G401.6 (cell line): ENCODE measurements around the gene MTA1.

Source experiments
- FAIRE-seq: peaks from 2 replicates; lab custom pipeline; 2012; peaks lifted over from hg19 to GRCh38; lab: Jason Lieb, UNC

Gene MTA1

DNA sequence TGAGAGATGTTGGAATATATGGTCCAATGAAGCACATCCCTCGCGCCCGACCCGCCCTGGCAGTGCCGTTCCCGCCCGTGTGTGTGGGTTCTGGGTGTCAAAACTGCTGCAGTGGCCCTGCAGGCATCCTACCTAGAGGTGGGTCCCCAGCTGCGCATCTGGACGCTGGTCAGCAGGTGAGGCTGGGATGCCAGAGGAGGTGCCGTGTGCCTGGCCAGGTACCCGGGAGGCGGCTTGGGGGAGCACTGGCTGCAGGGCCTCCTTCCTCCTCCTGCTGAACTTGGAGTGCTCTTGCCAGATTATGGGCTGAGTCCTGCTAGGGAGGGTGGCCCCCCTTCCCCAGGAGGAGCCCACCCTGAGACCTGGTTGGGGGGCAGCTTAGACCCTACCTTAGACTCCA lies 5.2 kb downstream of the MTA1 start:
- no peak for FAIRE-seq

DNA sequence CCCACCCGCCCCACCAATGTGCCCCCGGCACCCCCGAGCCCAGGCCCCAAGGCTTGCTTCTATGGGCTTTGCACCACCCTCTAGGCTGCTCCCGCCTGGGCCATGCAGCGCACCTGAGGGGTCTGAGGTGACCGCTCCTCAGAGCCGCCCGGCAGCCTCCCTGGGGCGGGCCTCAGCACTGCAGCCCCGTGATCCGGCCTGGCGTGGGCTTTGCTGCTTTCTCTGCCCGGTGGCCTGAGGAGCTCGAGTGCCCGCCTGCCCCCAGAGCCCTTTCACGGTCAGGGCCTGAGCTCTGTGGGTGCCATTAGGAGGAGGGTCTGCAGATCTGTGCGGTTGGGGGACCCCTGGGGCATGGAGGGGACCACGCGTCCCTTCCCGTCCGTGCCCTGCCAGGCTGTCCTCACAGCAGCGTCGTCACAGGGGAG lies 6.2 kb downstream of the MTA1 start:
- no peak for FAIRE-seq

DNA sequence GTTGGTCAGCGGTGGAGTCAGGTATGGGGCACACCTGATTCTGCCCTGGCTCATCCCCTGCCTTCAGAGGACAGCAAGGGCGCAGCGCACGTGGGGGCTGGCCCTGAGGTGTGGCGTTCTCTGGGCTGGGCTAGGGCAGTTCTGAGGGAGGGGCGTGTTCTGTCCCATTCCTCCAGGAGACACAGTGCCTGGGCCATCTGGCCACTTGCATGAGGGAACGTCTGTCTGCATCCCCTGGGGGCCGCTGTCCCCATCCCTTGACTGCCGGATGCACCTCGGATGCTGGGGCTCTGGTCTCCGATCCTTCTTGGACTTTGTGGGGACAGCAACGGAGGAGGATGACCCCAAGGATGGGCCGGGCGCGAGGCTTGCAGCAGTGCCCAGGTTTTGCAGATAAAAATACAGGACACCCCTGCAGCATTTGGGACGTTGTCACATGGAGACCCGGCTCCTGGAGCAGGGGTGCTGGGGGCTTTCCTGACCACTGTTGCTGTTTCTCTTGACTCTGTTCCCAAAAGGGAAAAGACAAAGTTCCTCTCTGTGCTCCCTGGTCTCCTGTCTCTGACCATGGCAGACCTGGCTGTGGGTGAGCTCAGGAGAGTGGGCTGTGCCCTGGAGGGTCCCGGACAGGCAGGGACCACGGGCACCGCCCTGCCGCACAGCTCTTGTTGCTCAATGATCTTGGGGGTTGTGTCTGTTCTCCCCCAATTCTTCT lies 6.9 kb downstream of the MTA1 start:
- FAIRE-seq: no peak

DNA sequence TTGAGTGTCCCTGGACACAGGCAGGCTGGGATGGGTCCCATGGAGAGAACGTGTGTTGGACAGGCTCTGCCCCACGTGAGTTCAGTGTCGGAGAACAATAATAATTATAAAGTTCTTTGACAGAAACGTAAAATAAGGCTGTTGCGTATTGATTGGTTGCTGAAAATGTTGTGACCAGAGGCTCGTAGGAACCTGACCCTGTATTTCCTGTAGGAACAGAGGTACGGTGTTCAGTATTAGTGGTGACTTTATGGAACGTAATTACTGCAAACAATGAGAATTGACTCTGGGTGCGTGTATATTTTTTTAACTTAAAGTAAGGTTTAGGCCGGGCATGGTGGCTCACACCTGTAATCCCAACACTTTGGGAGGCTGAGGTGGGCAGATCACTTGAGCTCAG lies 7.8 kb downstream of the MTA1 start:
- FAIRE-seq: no peak

DNA sequence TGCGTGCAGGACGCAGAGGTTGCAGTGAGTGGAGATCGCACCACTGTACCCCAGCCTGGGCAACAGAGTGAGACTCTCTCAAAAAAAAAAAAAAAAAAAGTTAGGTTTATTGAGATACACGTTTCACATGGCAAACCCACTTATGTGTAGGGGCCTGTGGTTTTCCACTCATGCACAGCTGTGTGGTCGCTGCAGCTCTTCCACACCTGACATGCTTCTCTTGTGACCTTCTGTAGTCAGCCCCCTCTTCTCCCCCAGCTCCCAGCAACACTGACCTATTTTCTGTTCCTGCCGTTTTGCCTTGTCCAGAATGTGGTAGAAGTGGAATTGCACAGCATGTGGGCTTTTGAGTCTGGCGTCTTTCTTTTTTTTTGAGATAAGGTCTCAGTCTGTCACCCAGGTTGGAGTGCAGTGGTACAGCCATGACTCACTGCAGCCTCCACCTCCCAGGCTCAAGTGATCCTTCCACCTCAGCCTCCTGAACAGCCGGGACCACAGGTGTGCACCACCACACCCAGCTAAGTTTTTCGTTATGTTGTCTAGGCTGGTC lies 8.4 kb downstream of the MTA1 start:
- FAIRE-seq: no peak

DNA sequence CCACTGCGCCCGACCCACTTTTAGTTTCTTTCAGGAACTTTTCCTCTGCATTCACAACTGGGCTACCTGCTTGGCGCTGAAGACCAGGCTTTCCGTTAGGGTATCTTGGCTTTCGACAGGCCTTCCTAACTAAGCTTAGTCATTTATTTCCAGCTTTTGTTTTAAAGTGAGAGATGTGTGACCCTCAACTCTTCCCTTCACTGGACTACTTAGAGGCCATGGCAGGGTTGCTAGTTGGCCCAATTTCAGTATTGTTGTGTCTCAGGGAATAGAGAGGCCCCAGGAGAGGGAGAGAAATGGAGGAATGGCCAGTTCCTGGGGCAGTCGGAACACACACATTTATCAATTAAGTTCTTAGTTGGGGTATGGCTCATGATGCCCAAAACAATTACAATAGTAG lies 10.4 kb downstream of the MTA1 start:
- FAIRE-seq: no peak

DNA sequence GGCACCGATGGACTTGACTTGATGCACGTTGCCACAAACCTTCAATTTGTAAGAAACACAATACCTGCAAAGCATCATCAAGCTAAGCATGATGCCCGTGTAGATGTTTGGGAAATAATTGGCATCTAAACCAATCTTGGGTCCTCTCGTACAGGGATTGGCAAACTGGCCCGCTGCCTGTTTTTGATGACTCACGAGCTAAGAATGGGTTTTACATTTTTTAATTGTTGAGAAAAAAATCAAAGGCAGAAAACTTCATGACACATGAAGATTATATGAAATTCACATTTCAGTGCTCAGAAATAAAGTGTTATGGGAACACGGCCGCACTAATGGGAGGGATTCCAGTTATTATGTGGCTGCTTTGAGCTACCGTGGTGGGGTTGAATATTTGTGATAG lies 10.9 kb downstream of the MTA1 start:
- no peak for FAIRE-seq

DNA sequence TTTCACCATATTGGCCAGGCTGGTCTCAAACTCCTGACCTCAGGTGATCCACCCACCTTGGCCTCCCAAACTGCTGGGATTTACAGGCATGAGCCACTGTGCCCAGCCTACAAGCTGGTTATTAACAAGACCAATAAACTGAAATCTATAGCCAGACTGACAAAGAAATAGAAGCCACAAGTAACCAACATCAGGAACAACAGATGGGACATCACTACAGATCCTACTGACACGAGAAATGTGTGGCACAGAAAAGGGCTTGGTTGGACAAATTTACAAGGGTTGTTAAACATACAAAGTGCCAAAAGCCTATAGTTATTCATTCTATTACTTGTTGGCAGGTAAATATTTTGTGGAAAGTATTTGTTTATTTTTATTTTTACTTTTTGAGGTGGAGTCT lies 11.6 kb downstream of the MTA1 start:
- no peak for FAIRE-seq

DNA sequence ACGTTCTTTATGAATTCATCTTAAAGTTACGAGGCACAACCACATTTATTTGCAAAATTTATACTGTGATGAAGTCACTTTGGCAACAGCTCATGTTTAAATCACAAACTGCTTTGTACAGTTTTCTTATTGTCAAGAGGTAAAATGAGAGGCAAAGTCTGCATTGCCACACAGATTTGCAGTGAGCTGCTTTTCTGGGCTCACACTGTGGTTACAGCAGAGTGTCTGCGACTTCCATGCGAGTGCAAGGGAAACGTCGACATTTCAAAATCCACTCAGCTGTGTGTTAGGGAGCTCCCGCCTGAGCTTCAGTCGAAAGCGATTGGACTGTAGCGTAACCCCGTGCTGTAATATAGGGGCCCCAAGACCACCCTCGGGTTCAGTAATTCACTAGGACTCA lies 13.0 kb downstream of the MTA1 start:
- FAIRE-seq: no peak

DNA sequence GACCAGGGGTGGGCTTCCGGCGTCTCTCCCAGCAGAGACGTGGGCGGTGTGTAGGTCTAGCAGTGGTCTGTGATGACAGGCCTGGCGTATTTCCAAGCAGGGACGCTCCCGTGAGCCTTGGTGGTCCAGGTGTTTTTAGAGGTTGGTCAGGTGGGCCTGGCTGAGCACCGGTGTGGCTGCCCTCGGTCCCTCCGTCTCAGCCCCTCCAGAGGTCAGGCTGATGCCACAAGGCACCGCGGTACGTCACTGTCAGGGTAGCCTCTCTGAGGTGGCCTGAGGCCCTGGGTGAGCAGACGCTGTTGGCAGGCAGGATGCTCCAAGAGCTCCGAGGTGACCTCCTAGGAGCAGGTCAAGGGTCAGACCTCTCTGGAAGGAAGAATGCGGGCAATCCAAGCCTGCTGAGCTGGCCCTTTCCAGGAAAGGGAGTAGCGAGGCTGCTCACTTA lies 13.6 kb downstream of the MTA1 start:
- no peak for FAIRE-seq

DNA sequence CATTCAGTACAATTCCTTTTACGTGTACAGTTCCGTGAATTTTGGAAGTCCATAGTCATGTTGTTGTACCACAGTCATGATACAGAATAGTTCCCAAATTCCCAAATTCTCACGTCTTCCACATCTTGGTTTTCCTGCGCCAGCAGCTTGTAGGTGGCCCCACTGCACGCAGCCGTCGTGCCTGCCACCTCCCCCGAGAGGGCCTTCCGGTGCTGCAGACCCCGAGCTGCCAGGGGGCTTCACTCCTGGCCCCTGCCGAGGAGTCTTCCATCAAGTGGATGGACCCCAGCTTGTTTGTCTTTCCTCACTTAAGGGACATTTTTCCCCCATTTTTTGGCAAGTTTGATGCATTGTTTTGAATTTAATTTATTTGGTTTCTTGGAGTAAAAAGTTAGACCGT lies 16.8 kb downstream of the MTA1 start:
- FAIRE-seq: no peak

DNA sequence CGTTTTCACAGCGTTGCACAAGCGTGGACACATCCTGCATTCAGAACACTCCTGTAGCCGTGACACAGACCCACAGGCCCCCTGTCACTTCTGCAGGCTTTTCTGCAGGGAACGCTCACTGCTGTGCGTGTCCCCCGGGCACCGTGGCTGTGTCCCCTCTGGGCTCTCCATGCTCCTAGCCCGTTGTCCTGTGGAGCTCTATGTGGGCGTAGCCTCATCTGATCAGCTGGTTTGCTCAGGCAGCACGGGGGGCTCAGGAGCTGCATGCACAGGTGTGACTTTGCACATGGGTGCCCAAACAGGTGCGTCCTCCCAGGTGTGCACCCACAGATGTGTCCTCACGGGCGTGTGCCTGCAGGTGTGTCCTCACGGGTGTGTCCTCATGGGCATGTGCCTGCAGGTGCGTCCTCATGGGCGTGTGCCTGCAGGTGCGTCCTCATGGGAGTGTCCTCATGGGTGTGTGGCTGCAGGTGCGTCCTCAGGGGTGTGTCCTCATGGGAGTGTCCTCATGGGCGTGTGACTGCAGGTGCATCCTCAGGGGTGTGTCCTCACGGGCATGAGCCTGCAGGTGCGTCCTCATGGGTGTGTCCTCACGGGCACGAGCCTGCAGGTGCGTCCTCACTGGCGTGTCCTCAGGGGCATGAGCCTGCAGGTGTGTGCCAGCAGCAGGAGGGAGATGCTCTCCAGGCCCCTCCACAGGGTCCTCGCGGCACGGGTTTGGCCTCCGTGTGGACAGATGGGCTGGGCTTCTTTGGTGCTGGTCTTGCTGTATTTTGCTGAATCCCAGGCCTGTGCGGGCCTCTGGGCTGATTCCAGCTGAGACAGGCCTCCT lies 17.5 kb downstream of the MTA1 start:
- FAIRE-seq: no peak

DNA sequence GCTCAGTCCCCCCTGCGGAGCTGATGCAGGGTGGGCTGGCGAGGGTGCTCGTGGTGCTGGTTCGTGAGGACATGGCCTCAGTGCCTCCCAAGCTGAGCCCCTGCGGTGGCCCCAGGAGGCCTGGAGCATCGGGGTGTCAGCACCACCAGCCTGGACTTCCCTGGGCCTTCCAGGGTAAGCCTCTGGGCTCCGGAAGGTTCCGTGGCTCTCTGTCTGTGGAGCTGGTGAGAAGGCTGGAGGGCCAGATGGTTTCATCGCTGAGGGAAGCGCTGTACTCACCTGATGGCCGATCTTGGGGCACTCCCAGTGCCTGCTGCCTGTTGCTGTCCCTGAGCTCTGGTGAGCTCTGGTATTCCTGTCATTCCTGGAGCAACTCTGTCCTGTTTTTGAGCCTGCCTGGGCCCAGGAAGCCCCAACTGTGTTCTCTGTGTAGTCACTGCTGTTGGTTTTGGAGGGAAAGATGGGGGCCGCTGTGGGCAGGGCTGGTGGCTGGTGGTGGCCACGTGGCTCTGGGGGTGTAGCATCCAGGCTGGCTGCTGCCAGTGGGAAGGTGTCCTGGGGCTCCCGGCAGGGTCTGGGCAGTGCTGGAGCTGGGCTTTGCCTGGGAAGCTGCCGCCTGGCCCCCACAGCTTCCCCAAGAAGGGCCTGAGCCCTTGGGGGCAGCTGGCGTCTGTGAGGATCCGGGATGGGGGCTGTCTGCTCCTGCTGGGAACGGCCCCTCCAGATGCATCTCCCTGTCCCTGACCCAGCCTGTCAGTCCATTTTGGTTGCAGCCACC lies 18.3 kb downstream of the MTA1 start:
- FAIRE-seq: no peak

DNA sequence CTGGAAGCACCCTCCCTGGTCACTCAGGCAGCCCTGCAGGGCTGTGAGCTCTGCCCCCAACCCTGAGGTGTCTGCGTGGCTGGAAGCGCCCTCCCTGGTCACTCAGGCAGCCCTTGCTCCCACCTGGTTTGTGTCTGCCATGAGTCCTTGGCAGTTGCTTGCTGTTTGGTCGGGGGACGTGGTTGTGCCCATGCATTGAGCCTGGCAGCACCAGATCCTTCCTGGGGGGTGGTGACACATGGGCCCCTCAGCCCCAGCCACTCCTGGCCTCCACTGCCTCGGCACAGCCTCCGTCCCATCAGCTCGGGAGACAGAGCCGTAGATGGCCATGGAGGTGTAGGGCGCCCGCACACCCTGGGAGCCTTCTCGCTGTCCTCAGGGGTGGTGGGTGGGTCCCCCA lies 19.6 kb downstream of the MTA1 start:
- no peak for FAIRE-seq

DNA sequence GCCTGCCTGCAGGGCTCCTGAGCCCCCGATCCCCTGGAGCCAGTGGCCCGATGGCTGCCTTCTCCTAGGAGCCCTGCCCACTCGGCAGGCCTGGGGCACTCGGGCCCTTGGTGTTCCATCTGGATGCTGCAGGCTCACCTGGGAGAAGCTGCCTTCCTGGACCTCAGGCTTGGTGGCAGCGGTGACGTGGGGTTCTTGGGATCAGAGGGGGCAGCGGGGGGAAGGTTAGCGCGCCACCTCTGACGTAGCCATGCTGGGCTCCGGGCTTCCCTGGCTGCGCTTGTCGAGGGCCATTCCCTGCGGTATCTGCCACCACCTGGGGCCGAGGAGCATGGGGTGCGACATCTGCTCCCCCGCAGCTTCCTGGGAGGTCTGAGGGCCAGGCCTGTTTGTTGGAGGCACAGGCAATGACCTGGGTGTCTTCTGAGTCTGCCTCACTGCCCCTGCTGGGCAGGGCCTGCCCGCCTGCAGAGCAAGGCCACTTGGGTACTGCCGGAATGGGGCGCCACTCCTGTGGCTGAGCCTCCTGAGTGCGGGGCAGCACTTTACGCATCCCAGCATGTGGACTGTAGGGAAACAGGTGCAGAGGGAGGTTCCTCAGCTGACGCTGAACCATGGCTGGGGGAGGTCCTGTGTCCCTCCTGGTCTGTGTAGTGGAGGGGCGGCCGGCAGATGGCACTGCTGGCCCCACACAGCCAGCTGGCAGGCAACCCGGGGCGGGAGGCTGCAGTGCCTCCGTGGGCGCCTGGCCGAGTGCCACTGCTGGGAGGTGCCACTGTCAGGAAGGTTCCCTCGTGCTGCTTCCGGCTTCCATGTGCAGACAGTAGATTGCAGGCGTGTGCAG lies 20.3 kb downstream of the MTA1 start:
- no peak for FAIRE-seq

DNA sequence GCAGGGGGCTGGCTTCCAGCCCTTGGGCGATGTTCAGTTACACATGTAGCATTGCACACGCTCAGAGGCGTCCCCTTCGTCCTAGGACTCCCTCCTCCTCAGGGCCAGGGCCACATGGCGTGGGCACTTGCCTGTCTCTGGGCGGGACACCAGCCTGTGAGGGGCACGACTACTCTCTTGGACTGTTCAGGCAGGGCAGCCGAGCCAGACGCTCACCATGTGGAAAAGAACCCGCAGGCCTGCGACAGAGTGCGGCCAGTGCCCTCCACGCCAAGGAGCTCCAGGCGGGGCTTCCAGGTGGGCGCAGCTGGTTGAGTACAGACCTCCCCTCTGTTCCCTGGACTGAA lies 20.9 kb downstream of the MTA1 start:
- no peak for FAIRE-seq

DNA sequence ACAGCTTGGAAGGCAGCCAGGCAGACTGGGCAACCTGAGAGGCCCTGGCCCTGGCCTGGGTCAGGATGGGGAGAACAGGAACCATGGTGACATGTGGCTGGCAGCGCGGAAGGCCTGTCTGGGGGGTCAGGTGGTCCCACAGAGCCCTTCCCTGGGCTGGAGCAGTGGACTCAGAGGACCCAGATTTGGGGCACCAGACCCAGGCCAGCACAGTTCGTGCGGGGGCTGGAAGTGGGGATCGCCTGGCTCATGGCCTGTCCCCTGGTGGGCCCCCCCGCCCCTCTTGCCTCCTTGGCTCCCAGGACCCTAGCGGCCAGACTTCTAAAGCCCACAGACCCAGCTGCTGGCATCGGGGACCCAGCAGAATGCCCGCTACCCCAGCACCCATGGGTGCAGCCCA lies 21.4 kb downstream of the MTA1 start:
- no peak for FAIRE-seq

DNA sequence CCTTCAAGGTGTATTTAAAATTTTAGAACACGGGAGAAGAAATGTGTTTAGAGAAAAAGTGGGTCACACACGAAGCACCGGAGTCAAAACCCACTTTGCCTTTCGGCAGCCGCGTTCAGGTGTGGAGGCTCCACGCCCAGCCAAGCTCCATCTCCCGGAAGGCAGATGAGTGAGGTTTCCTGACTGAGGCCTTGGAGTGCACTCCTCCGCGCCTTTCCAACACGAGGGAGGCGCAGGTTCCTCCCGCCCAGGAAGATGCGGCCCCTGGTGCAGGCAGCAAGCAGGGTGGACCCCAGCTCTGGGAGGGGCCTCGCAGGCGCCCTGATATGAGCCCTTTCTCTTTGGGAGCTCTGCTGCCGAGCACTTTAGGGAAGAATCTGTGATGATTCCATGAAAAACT lies 22.5 kb downstream of the MTA1 start:
- no peak for FAIRE-seq

DNA sequence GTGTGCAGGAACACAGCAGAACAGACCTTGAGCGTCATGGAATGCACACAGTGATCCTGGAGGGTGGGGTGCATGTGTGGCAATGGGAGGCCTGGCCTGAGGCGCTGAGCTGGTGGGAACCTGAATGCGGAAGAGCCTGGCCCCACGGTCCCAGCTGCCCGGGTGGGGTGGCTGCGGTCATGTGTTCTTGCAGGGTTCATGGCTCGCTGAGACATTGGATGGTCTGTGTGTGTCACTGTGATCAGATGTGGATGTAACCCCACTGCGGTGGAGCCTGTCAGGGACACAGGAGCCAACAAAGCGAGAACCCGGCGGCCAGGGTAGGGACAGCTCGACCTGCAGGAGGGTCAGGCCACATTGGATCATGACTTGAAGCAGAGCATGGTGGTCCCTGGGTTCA lies 23.2 kb downstream of the MTA1 start:
- FAIRE-seq: no peak

DNA sequence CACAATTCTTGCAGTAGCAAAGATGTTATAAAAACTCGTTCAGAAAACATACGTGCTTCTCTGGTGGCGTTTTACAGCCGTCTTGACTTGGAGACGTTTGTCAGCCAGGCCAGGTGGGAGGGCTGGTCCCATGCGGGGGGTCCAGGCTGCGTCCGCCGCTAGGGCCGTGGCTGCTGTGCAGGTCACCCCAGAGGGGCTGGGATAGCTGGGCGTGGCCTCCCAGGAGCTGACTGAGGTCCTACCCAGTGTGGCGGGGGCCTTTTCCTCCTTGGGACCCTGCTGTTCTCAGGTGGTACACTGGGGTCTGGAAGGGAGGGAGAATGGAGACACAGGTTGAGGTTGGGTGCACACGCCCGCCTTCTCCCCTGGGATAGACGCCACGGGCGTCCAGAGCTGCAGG lies 25.2 kb downstream of the MTA1 start:
- no peak for FAIRE-seq

DNA sequence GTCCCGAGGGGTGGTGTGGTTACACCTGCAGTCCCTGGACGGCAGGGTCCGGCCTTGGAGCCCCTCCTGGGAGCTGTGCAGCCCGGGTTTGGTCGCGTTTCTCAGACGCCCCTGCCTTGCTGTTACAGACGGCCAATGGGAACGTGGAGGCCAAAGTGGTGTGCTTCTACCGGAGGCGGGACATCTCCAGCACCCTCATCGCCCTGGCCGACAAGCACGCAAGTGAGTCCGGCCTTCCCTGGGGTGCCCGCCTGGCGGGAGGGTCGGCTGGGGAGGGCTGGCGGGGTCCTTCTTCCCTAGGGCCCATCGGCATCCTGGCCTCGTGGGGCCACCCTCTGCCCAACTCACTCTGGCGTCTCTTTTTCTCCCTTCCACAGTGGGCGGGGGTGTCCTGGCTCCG lies 25.7 kb downstream of the MTA1 start:
- no peak for FAIRE-seq
